ENCODE results near the gene PGM5.
"Not testable (repeated sequence)": the region's sequence is repeated elsewhere in the genome, so short reads cannot be mapped to it uniquely, and the experiment has no call there.

- TF ChIP-seq CTCF (IDR thresholded peaks at IDR 0.05; ENCODE audit: low read length); EZH2 (IDR thresholded peaks at IDR 0.05; ENCODE audit: borderline replicate concordance, low read length): not testable (repeated sequence)
Measured at GRCh38 chr9:68343992-68344391, 12.4 kb upstream of the PGM5 start.
